Caco-2 (cell line): ENCODE results near the gene LRP6. TPM values are rescaled to one million over a fixed set of nuclear protein-coding genes. Genes with fewer than 3 reads are reported as not detected.

Experiments used
- BruUV-seq: library from RNA; stranded (reverse); fragments of 400-500 nt; replicated peaks from 2 replicates; lab custom pipeline; 2021; lab: Mats Ljungman, UMichigan
- CTCF ChIA-PET: fragments of 300-600 bp; sonication (Branson Sonifier 250); formaldehyde crosslinking; loops from one replicate; lab custom pipeline; 2022; ENCODE audit warnings: antibody characterized with exemption; lab: Charles Lee
- POLR2A ChIA-PET: fragments of 300-600 bp; sonication (Branson Sonifier 250); formaldehyde crosslinking; loops from one replicate; lab custom pipeline; 2022; ENCODE audit warnings: antibody characterized with exemption; lab: Charles Lee
- DNase-seq, 2 experiments: peaks; one replicate each; pipeline versions ENCODE4 v3.0.0 to v3.0.0-alpha.2; 2020 to 2022
- H3K27me3 ChIP-seq: replicated peaks from 2 replicates; pipeline ENCODE4 v1.6.0; 2011; ENCODE audit warnings: low read length; ENCODE audit not compliant: control insufficient read depth, insufficient read depth
- H3K36me3 ChIP-seq: 2 replicates; pipeline ENCODE4 v1.5.1; 2011; ENCODE audit warnings: low read length; ENCODE audit not compliant: control insufficient read depth, insufficient read depth
- H3K4me1 ChIP-seq: fragments of 250-450 bp; sonication (Bioruptor Pico); 2 replicates; pipeline ENCODE4 v1.5.1; 2020; ENCODE audit warnings: mild to moderate bottlenecking
- H3K4me3 ChIP-seq: 2 replicates; pipeline ENCODE4 v1.5.1; 2011; ENCODE audit warnings: low read depth, mild to moderate bottlenecking, control low read depth, low read length
- H3K9me3 ChIP-seq: fragments of 250-450 bp; sonication (Bioruptor Pico); 2 replicates; pipeline ENCODE4 v1.5.1; 2020; ENCODE audit warnings: mild to moderate bottlenecking, moderate library complexity
- H3K27ac Mint-ChIP-seq: one replicate; pipeline ENCODE4 v1.8.0; 2022; ENCODE audit warnings: mixed read lengths; ENCODE audit not compliant: unreplicated experiment
- H3K27me3 Mint-ChIP-seq: one replicate; pipeline ENCODE4 v1.8.0; 2022; ENCODE audit warnings: mixed read lengths; ENCODE audit not compliant: insufficient read depth, unreplicated experiment
- H3K36me3 Mint-ChIP-seq: one replicate; pipeline ENCODE4 v1.8.0; 2022; ENCODE audit warnings: mild to moderate bottlenecking, mixed read lengths; ENCODE audit not compliant: insufficient read depth, unreplicated experiment
- H3K4me1 Mint-ChIP-seq: one replicate; pipeline ENCODE4 v1.8.0; 2022; ENCODE audit warnings: low read depth, mixed read lengths; ENCODE audit not compliant: unreplicated experiment
- H3K4me3 Mint-ChIP-seq: one replicate; pipeline ENCODE4 v1.8.0; 2022; ENCODE audit warnings: mild to moderate bottlenecking, moderate library complexity, mixed read lengths; ENCODE audit not compliant: unreplicated experiment
- H3K9me3 Mint-ChIP-seq: one replicate; pipeline ENCODE4 v1.8.0; 2022; ENCODE audit warnings: mixed read lengths; ENCODE audit not compliant: unreplicated experiment
- CTCF ChIP-seq, 2 experiments: fragments of 200-600 bp in 1 of 2; IDR thresholded peaks; 1 replicate in 1 of 2; 2 replicates in 1 of 2; pipeline versions ENCODE4 v1.5.1 to v1.8.0; 2011 to 2022; ENCODE audit warnings: antibody characterized with exemption in 1 of 2, control low read depth in 1 of 2, inconsistent platforms in 1 of 2, low read depth in 1 of 2, low read length in 1 of 2, mild to moderate bottlenecking in 1 of 2, moderate library complexity in 1 of 2; ENCODE audit not compliant: insufficient read depth in 1 of 2, severe bottlenecking in 1 of 2, unreplicated experiment in 1 of 2
- intact Hi-C: fragments of 100-400 bp; cut with micrococcal nuclease; formaldehyde crosslinking; loops from one replicate; pipeline ENCODE4 v1.10.0; 2022; ENCODE audit not compliant: unreplicated experiment
- total RNA-seq: library from RNA; stranded (reverse); gene quantifications from 2 replicates; pipeline ENCODE4 v1.2.3, GENCODE V29; 2022

LRP6 gene
- total RNA-seq, 1 experiment from 2014 or later, result 72.7 TPM

- intact Hi-C loops, result no loop called here
- Mint-ChIP-seq H3K27ac (peak overlapping the region; percentile 11), H3K9me3 (no peaks in the 10 kb centered on the region), H3K36me3 (peaks cover 54% of the 10 kb centered on the region), H3K4me1 (no peaks in the 10 kb centered on the region), H3K27me3 (no peaks in the 10 kb centered on the region), H3K4me3 (no peak overlapping the region)
- Histone ChIP-seq H3K27me3 (no peaks in the 10 kb centered on the region), H3K9me3 (no peaks in the 10 kb centered on the region), H3K4me1 (peaks cover 4% of the 10 kb centered on the region; the same call in 1 of the 2 replicates), H3K36me3 (peaks cover 1% of the 10 kb centered on the region; the same call in 1 of the 2 replicates), H3K4me3 (no peak overlapping the region)
- ChIA-PET CTCF (no interaction called here), POLR2A (interaction anchor here (0.6 kb wide), 1 partner anchor 123 kb away, joined by 22 read pairs; no protein-coding TSS in a partner anchor)
- DNase-seq, result no peak
- no peak for TF ChIP-seq CTCF (IDR thresholded peaks at IDR 0.05; ENCODE audit: insufficient read depth in 1 of 2, low read depth in 1 of 2, low read length in 1 of 2, severe bottlenecking in 1 of 2, unreplicated experiment in 1 of 2)
- BruUV-seq, result no TSS peak
These were observed 125.8 kb downstream of the LRP6 start for GRCh38 chr12:12141000-12141399.

GRCh38 chr12:12138203-12139154 is 128.4 kb downstream of the LRP6 start:
- Histone ChIP-seq H3K36me3 (no peaks in the 10 kb centered on the region), H3K27me3 (no peaks in the 10 kb centered on the region), H3K9me3 (no peaks in the 10 kb centered on the region), H3K4me3 (no peak overlapping the region), H3K4me1 (peaks cover 8% of the 10 kb centered on the region; the same call in 1 of the 2 replicates)
- POLR2A ChIA-PET, result no interaction called here
- Mint-ChIP-seq H3K36me3 (peaks cover 44% of the 10 kb centered on the region), H3K4me3 (no peak overlapping the region), H3K4me1 (no peaks in the 10 kb centered on the region), H3K27me3 (no peaks in the 10 kb centered on the region), H3K9me3 (no peaks in the 10 kb centered on the region), H3K27ac (no peak overlapping the region)
- DNase-seq, result no peak
- CTCF ChIA-PET, result no interaction called here
- intact Hi-C loops, result loop anchor here (5.0 kb wide), 1 partner anchor 66 kb away; the partner anchor contains the start of gene BCL2L14
- BruUV-seq, result no TSS peak
- TF ChIP-seq CTCF (IDR thresholded peaks at IDR 0.05; ENCODE audit: insufficient read depth in 1 of 2, low read depth in 1 of 2, low read length in 1 of 2, severe bottlenecking in 1 of 2, unreplicated experiment in 1 of 2), result no peak

- Histone ChIP-seq H3K4me3 (no peak overlapping the region), H3K4me1 (peaks cover 8% of the 10 kb centered on the region; the same call in 1 of the 2 replicates), H3K36me3 (peaks cover 4% of the 10 kb centered on the region), H3K9me3 (no peaks in the 10 kb centered on the region), H3K27me3 (no peaks in the 10 kb centered on the region)
- Mint-ChIP-seq H3K27ac (no peak overlapping the region), H3K4me3 (no peak overlapping the region), H3K27me3 (no peaks in the 10 kb centered on the region), H3K36me3 (peaks cover 28% of the 10 kb centered on the region), H3K9me3 (no peaks in the 10 kb centered on the region), H3K4me1 (no peaks in the 10 kb centered on the region)
- DNase-seq, result no peak
- no peak for TF ChIP-seq CTCF (IDR thresholded peaks at IDR 0.05; ENCODE audit: insufficient read depth in 1 of 2, low read depth in 1 of 2, low read length in 1 of 2, severe bottlenecking in 1 of 2, unreplicated experiment in 1 of 2)
- POLR2A ChIA-PET, result interaction anchor here (0.6 kb wide), 2 partner anchors 223 to 592 kb away, joined by 3 to 7 read pairs; partner anchors contain the start of gene BORCS5
- CTCF ChIA-PET, result no interaction called here
- intact Hi-C loops, result no loop called here
- BruUV-seq, result no TSS peak
These were observed 133.1 kb downstream of the LRP6 start for GRCh38 chr12:12133785-12134184.
